Mammary epithelial cell (primary cell): ENCODE data around the gene WIPF1.

ENCODE experiments used
- EZH2 ChIP-seq: IDR thresholded peaks from 2 replicates; pipeline ENCODE4 v1.6.1; 2012; ENCODE audit warnings: low read length, inconsistent platforms, borderline replicate concordance
- TF ChIP-seq, protein P1 (sequence below), 2 donors: IDR thresholded peaks in 1 of 2; conservative IDR thresholded peaks in 1 of 2; 2 replicates each; pipeline ENCODE4 v1.5.1; 2011 to 2012; ENCODE audit warnings: inconsistent platforms in 2 of 2, low read length in 2 of 2, mild to moderate bottlenecking in 2 of 2, control low read depth in 1 of 2, low read depth in 1 of 2; ENCODE audit not compliant: insufficient read depth in 1 of 2; ENCODE audit errors: extremely low read depth in 1 of 2

DNA sequence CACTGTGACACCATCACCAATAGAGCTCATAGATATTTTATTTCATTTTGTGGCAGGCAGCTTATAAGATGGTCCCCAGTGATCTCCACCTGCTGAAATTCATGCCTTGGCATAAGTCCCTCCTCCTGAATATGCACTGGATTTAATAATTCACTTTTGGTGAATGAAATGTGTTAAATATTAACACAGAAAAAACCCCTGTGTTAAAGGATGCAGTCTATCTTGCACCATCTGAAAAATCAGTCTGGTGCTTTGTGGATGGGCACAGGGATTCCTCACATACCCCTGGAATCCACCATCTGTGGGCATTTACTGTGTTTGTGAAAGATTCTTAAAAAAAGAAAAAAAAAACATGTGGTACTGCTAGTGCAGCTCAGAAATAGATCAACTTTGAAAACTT is 26.1 kb upstream of the WIPF1 start:
- TF ChIP-seq, protein P1, sequence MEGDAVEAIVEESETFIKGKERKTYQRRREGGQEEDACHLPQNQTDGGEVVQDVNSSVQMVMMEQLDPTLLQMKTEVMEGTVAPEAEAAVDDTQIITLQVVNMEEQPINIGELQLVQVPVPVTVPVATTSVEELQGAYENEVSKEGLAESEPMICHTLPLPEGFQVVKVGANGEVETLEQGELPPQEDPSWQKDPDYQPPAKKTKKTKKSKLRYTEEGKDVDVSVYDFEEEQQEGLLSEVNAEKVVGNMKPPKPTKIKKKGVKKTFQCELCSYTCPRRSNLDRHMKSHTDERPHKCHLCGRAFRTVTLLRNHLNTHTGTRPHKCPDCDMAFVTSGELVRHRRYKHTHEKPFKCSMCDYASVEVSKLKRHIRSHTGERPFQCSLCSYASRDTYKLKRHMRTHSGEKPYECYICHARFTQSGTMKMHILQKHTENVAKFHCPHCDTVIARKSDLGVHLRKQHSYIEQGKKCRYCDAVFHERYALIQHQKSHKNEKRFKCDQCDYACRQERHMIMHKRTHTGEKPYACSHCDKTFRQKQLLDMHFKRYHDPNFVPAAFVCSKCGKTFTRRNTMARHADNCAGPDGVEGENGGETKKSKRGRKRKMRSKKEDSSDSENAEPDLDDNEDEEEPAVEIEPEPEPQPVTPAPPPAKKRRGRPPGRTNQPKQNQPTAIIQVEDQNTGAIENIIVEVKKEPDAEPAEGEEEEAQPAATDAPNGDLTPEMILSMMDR (conservative IDR thresholded peaks at IDR 0.05 in 1 of 2, IDR thresholded peaks at IDR 0.05 in 1 of 2; ENCODE audit: extremely low read depth in 1 of 2, insufficient read depth in 1 of 2, low read depth in 1 of 2, low read length in 2 of 2): no peak
- no peak for TF ChIP-seq EZH2
